ENCODE results near the gene ATG9A. TPM values are rescaled to one million over a fixed set of nuclear protein-coding genes. Genes with fewer than 3 reads are reported as not detected.

ATG9A gene
- polyA plus RNA-seq, 1 experiment: 84.3 TPM

- Histone ChIP-seq H3K27ac (ENCODE audit: low read depth, low read length) (no peak overlapping the region), H3K27me3 (ENCODE audit: control insufficient read depth, insufficient read depth, low read length) (peaks cover 19% of the 10 kb centered on the region), H3K9me3 (ENCODE audit: control insufficient read depth, insufficient read depth, low read length) (no peaks in the 10 kb centered on the region), H3K4me3 (ENCODE audit: low read depth, low read length) (no peak overlapping the region)
- no peak for TF ChIP-seq CTCF (IDR thresholded peaks at IDR 0.05; ENCODE audit: low read depth, low read length)
- ChIA-PET POLR2A (no interaction called here), CTCF (interaction anchor here (1.9 kb wide), 1 partner anchor 25 kb away, joined by 6 read pairs; no protein-coding TSS in a partner anchor)
- DNase-seq (ENCODE audit: low read depth, low spot score): no peak
Measured at GRCh38 chr2:219269362-219270054, 40.1 kb upstream of the ATG9A start.

- CTCF ChIA-PET: no interaction called here
Measured at GRCh38 chr2:219268294-219268693, 38.9 kb upstream of the ATG9A start.

GRCh38 chr2:219266886-219267285 lies 37.5 kb upstream of the ATG9A start:
- no peak overlapping the region for H3K4me3 ChIP-seq (ENCODE audit: low read depth, low read length)
- ChIA-PET POLR2A (no interaction called here), CTCF (interaction anchor here (0.5 to 1.1 kb wide), 2 partner anchors 11 to 149 kb away, joined by 4 read pairs; no protein-coding TSS in a partner anchor)
- no peak for DNase-seq (ENCODE audit: low read depth, low spot score)
- H3K9me3 ChIP-seq (ENCODE audit: control insufficient read depth, insufficient read depth, low read length): no peaks in the 10 kb centered on the region
- TF ChIP-seq CTCF (IDR thresholded peaks at IDR 0.05; ENCODE audit: low read depth, low read length): no peak
- H3K27ac ChIP-seq (ENCODE audit: low read depth, low read length): no peak overlapping the region
- peaks cover 25% of the 10 kb centered on the region for H3K27me3 ChIP-seq (ENCODE audit: control insufficient read depth, insufficient read depth, low read length)

More at GRCh38 chr2:219268294-219268693, 38.9 kb upstream of the ATG9A start:
- POLR2A ChIA-PET: no interaction called here
- TF ChIP-seq CTCF (IDR thresholded peaks at IDR 0.05; ENCODE audit: low read depth, low read length): no peak
- Histone ChIP-seq H3K27me3 (ENCODE audit: control insufficient read depth, insufficient read depth, low read length) (peaks cover 20% of the 10 kb centered on the region), H3K27ac (ENCODE audit: low read depth, low read length) (no peak overlapping the region), H3K9me3 (ENCODE audit: control insufficient read depth, insufficient read depth, low read length) (no peaks in the 10 kb centered on the region), H3K4me3 (ENCODE audit: low read depth, low read length) (no peak overlapping the region)
- DNase-seq (ENCODE audit: low read depth, low spot score): no peak

- TF ChIP-seq CTCF (IDR thresholded peaks at IDR 0.05; ENCODE audit: low read depth, low read length): no peak
- H3K9me3 ChIP-seq (ENCODE audit: control insufficient read depth, insufficient read depth, low read length): no peaks in the 10 kb centered on the region
- DNase-seq (ENCODE audit: low read depth, low spot score): no peak
- peaks cover 28% of the 10 kb centered on the region for H3K27me3 ChIP-seq (ENCODE audit: control insufficient read depth, insufficient read depth, low read length)
- CTCF ChIA-PET: interaction anchor here (5.7 kb wide), 1 partner anchor 11 kb away, joined by 56 read pairs; the partner anchor contains the start of gene DNAJB2
- H3K27ac ChIP-seq (ENCODE audit: low read depth, low read length): no peak overlapping the region
- POLR2A ChIA-PET: no interaction called here
- H3K4me3 ChIP-seq (ENCODE audit: low read depth, low read length): no peak overlapping the region
Measured at GRCh38 chr2:219266232-219266631, 36.8 kb upstream of the ATG9A start.

Data from AG04450 (cell line).